ENCODE results near the gene ME3.

The ME3 gene

DNA sequence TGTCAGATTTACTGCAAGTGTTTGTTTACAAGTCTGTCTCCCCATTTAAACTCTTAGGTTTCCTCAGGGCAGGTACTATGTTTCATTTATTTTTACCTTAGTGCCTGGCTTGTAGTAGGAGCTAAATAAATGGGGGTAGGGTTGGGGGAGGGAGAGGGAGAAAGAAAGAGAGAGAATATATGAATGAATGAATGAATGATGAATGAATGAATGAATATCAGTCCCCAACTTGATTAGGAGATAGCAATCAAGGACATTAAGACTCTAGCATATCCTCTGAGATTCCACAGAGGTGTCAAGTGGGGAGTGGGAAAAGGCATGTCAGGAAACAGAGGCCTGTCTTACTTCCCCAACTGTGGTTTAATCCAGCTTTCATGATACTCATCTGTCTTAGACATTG lies 83.2 kb downstream of the ME3 start:
- no peak for DNase-seq

DNA sequence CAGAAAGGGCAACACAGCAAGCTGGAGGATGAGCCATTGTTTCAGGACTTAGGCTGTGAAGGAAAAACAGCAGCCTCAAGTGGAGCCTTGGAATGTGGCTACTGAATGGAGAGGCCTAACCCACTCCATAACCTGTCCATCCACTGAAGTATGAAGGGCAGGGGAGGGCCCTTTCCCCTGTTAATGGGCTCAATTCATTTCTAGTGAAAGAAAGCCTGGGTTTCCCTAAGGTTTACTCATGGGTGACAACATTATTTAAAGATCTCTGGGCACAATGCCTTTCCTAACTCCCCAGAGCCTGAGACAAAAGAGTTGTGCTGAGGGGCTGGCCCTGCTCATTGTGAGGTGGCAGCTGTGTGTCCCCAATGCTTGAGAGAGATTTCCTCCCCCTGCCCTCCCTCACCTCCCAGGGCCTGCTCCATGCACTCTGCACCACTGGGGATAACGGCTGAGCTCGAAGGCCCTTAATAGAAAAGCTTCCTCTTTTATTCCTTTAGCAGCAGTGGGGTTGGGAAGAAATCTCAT lies 83.8 kb downstream of the ME3 start:
- peak in 1 of 56 donors; percentile 12 for DNase-seq

DNA sequence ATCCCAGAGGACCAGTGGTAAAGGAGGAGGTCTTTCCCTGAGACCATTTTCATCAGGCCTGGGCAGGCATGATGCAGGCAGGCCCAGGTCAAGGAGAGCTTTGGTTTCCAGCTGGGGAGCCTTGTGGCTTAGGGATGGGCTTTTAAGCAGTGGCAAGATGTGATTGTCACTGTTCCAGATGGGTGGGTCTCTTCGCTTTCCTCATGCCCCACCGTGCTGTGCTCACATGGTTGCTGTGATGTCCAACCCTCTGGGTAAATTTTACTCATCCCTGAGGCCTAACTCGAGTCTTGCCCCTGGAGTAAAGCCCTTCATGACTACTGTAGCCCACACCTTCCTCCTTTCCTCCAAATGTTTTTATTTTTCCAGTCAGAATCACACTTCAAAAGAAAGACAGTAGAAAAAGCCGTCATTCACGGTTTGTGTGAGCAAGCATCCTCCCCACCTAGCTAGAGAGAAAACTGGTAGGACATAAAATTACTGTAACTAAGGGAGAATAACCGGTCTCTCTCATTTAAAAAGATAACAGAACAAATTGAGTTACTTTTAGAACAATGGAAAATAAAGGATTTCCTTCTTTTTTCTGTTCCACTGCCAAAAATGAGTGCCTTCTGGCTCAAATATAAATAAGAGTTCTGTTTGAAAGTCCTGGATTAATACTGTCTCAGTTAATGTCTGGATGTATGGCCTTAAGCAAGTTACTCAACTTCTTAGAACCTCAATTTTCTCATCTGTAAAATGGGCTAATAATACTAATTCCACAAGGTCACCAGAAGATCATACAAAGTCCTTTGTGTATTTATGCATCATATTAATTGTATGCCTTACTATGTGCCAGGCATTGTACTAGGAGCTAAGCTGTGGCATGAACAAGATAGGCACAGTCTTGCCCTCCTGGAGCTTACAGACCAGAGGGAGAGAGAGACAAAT lies 84.9 kb downstream of the ME3 start:
- no peak for DNase-seq

DNA sequence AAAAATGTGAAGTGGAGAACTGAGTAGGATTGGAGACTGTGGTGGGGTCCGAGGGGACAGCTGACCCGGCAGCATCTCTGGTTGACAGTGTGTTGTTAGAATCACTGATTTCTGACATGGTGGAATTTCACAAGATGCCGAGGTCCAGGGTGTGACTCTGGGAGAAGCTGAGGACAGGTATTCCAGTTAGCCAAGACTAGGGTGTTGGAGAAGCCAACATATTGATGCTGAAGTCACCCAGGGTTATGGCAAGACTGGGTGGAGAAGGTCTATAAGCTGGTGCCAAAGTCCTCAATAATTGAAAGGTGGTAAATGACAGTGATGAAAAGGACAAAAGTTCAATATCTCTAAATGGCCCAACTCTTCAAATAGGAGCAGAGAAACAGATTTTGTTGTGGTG lies 86.1 kb downstream of the ME3 start:
- DNase-seq: no peak

DNA sequence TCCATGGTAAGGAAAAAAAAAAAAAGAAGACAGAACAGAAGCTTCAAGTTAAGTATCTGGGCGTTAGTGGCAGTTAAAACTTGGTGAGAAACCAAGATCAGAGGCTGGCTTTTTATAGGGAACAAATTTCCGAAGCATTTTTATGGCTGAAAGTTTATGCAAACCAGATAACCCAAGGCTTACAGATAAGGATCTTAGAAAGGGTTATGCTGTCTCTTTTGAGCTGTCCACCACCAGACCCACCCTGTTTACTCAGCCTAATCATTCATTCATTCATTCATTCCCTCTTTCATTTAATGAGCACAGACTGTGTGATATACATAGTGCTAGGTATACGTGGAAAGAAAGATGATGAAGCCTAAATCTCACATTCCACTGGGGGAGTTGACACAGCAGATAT lies 89.5 kb downstream of the ME3 start:
- no peak for DNase-seq

DNA sequence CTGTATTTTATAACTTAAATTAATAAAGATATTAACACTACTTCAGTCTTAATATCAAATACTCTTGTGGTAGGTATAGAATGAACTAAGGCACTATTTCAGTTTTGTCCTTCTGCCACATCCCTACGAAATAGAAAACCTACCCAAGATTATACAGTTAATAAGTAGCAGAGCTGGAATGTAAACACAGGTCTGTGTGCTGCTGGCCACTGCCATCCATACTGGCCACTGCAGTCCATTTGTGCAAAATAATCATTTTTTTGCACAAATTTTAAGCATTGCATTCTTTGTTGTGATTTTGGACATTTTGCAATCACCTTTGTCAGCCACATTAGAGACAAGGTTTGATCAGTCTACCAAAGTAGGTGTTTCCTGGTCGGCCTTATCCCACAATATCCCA lies 91.9 kb downstream of the ME3 start:
- no peak for DNase-seq

DNA sequence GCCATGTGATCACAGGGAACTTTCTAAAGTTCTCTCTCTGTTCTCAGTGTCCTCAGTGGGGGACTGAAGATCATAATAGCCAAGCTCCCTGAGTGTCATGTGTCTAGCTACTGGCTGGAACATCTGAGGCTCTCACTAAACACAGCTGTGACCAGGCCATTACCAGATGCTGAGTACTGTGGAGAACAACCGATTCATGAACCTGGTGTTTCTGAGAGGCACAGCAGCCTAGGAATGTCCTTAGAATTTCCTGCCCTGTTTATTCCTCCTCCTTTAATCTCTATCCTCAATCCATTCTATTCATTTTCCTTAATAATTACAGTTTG lies 93.0 kb downstream of the ME3 start:
- no peak for DNase-seq

DNA sequence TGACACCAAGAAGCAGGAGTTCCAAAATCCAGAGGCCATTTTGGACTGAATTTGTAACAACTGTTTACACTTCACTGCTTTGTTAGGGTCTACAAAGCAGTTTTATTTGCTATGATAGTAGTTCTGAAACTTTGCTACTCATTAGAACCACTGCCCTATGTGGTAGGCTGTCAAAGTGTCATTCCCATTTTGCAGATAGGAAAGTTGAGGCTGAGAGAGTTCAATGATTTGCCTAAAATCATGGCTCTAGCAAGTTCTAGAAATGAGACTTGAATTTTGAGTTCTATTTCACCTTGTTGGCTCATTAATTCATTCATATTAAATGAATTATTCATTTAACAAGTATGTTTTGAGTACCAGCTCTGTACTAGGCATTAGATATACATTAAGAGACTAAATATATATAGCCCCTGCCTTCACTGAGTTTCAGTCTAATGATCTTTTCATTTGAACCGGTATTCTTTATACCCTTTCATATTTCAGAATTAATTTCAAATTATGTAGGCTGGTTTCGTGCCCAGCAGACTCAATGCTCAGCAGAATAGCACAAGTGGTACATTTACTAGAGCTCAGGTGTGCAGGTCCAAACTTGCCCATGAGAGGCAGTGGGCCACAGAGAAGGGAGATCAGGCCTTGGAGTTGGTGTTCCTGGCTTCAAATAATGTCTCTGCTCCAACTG lies 93.5 kb downstream of the ME3 start:
- DNase-seq: no peak

DNA sequence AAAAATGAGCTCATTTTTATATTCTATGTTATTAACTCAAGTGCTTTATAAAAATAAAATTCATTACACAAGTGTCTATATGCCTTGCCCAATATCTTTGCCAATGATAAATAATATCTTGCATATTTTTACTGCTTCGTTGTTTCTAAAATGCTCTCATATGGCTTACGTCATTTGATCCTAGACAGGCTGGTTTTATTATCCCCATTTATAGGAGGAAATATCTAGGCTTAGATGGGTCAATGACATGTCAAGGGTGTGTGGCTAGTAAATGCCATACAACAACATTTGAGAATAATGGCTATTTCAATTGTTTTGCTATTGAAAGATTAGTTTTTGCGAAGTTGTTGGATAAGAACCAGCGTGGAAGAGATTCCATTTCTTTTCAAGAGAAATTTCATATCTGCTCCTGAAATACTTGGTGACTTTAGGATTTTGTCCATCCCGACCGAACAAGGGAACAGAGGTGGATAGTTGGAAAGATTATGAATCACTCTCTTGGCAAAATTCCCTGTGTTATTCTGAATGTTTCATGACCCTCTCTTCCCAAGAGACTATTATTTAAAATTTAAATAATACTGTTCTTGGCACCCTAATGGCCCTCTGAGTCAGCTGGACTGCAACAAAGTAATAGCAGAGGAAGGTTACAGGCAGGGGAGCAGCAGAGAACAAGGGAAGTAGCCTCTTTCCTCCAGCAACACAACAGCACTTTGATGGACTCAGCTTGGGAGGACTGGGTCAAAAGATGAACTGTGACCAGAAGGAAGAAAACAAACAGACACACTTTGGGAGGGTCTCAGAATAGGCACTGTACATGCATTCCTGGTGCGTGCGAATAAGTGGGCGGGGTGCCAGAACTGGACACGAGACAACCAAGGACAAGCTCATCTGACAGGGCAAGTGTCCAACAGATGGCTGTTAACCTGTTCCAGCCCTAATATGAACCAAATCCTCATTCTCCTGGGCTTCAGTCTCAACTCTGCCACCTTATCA lies 94.5 kb downstream of the ME3 start:
- peak in 2 of 56 donors; percentile 8 to 53 for DNase-seq

DNA sequence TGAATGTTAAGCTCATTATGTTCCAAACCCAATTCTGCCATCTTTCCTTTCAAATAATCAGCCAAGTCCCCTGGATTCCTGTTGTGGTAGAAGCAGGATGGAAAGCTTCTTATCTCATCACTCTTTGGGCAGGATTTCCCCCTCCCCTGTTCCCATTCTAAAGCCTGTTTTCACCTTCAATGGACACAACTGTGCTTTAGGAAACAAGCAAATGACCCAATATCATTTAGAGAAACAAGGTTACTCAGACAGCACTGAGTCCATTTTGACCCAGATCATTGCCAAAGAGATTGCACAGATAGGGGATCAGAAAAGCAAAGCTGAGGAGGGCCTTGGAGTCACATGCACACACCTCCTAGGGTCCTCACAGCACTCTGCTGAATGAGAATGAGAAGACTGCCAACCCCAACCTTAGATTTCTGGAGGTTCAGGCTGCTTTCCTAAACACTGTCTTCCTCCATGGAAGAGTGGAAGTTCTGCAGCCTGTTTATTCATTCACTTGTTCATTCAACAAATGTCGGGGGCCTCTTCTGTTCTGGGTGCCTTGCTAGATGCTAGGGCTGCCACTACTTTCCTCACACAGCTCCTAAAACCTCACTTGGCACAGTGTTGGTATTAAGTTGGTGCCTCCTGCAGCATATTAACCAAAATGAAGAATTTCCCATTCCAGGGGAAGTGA lies 95.3 kb downstream of the ME3 start:
- no peak for DNase-seq

DNA sequence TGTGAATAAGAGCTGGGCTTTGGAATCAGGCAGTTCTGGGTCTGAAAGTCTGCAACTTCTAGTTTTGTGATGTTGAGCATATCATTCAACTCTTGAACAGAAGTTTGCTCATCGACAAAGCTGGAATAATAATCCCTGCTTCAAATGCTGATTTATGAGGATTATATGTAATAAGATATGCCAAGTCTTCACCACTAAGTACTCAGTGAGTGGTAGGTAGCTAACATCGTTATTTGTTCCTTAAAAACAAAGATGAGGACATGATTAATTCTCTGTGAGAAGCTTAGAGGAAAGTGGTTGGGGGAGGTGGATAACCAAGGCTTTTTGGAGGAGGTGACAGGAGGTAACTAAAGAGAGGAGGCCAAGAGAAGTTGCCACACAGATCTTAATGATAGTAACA lies 96.5 kb downstream of the ME3 start:
- DNase-seq: no peak

DNA sequence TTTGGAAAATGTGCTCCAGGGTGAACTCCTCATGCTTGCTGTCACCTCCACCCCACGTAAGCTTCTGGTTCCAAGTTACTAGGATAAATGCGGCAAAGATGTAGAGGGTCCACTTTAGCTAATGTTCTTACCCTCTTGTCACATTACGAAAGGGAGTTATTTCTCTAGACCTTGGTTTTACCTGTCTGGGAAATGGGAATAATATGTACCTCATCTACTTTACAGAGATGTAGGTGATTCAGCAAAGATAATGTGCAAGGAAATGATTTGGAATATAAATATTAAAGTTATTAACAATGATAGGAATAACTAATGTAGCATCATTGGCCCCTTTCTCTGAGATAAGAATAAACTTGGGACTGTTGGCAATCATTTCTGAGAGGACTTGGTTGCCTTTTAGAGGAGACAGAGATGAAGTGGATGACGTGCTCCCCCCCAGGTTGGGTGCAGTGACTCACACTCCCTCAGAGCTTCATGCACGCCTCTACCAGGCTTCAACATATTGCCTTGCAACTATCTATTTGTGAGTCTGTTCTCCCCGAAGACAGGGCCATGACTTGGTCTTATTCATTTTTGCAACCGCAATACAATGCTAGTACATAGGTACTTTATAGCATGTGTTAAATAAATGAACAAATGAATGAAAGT lies 97.1 kb downstream of the ME3 start:
- DNase-seq: peak in 7 of 56 donors; percentile 3 to 24 (median 12)

DNA sequence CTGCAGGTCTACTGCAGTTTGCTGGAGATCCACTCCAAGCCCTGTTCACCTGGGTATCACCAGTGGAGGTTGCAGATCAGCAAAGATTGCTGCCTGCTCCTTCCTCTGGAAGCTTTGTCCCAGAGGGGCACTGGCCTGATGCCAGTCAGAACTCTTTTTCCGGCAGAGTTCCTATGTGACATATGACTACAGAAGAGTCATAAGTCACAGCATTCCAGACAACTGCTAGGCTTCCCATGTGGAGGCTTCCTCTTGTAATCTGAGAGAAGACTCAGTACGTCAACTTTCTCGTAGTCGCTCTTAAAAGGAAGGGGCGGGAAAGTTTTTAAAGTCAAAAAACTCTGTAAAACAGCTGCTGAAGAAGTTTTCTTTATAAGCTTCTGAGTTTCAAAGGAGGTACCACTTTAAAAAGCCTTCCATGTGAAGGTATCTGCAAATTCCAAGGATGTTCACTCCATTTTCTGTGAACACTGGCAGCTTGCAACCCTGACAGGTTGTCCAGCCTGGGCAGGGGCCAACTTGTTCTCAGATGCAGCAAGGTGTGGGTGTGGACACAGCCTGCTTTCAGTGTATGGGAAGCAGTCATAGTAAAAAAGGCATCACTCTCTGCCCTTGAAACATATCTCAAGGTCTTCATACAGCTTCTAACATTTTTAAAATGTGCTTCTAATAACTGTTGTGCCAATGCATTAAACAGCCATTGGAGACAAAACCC lies 97.8 kb downstream of the ME3 start:
- DNase-seq: no peak

DNA sequence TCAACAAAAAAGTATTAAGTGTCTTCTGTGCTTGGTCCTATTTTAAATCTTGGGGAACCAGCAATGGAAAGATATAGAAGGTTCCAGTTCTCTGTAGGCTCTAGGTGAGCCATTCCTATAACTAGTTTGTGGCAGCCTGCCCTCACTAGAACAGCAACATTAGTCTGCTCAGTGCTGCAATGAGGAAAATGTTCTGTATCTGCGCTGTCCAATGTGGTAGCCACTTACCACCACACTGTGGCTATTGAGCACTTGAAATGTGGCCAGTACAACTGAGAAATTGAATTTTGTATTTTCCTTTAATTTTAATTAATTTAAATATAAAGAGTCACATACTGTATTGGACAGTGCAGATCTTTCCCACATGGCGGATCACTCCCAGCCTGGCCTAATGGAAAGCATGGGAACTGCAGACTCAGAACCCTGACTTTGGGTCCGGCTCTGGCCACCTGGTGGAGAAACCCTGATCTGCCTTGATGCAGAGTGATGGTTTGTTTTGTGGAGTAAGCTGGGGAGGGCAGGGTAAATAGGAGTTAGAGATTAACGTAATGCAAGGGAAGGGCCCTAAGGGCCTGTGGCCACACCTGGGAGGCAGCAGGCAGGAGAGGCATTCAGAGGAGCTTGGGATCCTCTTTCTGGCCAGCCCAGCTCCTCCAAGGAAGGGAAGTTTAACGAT lies 101.0 kb downstream of the ME3 start:
- DNase-seq: no peak

DNA sequence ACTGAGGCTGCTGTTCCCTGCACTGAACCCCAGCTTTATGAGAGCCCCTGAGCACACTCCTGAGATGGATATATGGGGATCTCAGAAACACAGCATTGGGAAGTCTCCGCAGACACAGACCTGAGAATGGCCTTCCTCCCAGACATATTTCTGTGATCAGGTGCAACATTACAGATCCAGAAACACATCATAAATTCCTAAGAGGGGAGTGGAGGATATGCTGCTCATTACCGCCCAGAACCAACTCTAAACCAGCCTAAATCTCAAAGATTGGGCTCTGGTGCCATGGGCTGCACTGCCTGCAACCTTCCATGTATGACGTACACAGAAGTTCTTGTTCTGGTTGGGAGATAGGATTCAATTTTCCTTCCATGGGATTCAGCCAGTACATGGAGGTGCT lies 102.0 kb downstream of the ME3 start:
- DNase-seq: no peak

DNA sequence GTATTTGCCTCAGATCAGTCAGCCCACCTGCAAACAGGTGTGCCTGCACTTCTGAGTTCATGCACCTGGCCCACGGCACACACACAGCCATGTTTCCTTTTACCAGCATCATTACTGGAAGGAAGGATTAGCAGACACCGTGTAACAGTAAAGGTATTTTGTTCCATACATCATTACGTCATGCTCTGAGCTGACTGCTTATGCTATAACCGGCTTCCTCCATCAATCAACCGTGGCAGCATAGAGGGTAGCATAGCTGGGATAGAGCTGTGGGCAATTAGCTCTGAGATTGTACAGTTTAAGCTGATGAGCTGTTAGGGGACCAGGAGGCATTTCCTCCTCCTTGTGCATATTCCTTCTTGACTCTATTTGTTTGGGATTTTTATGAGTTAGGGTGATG lies 102.4 kb downstream of the ME3 start:
- DNase-seq: no peak

DNA sequence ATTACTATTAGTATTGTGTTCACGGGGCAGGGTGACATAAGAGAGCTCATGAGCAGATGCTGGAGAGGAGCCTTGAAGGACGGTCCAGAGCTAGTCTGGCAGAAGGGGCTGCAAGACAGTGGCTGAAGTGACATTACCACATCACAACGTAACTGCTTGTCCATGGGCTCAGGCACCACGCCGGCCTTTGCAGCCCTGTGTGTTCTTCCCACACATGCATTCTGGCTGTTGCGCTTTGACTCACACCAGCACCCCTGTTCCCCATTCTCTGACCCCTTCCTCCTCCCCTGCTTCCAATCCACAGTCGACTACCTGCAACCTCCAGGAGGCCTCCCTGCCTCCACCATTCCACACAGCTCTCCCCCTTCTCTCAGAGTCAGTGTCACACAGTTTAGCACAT lies 103.3 kb downstream of the ME3 start:
- DNase-seq: no peak

DNA sequence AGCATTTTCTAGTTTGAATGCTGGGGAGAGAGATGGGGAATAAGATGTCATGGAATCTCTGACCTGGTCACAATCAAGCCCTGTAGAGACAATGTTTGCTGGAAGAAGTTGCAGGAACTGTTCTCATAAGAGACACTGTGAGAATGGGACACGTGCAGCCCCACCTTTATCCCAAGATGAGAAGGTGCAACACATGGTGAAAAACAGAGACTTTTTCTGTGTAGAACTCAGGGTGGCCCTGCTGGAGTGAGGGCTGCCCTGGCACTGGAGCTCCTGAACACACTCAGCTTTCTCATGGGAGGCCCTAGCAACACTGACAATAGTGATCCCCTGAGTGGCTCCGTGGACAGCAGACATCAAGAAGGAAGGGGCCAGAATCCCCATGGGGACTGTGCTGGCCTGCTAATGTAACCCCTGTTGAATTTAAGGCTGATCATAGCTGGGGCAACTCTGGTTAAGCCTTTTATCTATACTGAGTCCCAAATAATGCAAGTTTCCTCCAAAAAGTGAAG lies 106.6 kb downstream of the ME3 start:
- no peak for DNase-seq

DNA sequence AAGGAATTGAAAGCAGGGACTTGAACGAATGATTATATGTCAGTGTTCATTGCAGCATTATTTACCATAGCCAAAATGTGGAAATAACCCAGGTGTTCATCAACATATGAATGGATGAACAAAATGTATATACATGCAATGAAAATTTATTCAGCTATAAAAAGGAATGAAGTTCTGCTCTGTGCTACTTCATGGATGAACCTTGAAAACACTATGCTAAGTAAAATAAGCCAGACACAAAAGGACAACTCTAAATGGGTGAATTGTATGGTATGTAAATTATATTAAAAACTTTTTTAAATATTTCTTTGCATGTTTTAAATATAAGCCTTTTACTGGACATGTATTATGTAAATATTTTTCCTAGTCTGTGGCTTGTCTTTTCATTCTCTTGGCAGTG lies 107.0 kb downstream of the ME3 start:
- DNase-seq: no peak
